ENCODE data around the gene RPS6KA1.

The RPS6KA1 gene

DNA sequence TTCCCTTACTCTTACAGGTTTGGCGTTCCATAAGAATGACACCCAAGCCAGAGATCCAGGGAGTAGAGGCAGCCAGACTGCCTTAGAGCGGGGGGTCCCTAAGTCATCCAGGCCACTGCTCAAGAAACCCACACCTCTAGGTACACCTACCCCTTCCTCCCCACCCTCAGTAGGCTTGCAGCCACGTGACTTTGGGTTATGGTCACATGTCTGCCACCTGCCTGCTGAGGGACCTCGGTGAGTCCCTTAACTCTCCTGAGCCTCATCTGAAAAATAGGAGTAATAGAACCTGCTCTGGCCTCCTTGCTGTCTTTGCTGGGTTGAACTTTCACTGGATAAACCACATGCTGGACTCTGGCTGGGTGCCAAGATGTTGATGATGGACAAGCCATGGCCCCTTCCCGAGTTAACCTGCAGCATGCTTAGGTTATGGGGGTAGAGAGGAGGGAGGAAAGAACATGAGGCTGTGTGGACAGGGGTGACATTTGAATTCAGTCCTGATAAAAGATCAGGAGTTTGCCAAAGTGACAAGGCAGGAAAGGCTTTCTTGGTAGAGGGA lies 4.5 kb downstream of the RPS6KA1 start:
- DNase-seq, result no peak

DNA sequence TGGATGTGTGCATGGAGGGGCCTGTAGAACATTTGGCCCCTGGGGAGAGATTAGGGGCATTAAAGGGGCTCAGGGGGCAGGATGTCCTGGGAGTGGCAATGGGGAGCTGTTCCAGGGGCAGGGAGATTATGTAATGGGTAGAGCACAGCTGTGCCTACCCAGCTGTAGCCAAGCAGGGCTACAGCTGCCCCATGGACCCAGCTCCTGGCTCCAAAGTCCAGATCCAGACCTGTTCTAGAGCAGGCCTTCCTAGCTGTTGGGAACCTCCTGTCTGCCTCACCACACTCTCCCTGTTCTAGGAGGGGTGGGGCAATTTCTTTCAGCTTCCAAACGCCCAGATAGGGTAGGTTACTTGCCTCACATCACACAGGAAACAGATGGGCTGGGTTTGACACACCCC lies 5.6 kb downstream of the RPS6KA1 start:
- DNase-seq, result no peak

DNA sequence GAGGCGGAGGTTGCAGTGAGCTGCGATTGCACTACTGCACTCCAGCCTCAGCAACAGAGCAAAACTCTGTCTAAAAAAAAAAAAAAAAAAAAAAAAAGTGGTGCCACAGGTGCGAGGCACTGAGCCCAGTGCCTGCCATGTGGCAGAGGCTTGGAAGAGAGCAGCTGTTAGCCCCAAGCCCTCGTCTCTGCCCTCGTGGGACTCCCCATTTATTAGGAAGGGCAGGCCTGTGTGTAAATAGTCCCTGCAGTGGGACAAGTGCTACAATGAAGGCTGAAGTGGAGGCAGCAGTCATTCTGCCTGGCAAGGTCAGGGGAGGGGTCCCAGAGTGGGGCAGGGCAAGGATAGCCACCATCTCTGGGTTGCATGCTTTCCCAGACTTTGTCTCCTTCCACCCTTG lies 6.5 kb downstream of the RPS6KA1 start:
- DNase-seq, result no peak

DNA sequence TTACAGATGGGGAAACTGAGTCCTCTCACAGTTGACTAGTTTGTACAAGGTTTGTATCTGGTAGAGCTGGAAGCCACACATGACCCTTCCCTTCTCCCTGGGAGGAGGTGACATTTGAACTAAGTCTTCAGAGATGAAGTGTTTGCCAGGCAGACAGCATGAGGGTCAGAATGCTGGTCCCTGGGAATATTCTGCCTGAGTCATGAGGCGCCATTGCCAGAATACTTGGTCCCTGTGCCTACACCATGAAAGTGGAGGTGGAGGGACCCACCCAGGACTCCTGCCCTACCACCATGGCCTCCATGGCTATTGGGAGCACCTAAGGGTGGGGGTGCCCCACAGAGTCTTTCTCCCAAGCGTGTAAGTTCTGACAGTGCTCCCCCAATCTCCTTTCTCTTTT lies 7.0 kb downstream of the RPS6KA1 start:
- no peak for DNase-seq

DNA sequence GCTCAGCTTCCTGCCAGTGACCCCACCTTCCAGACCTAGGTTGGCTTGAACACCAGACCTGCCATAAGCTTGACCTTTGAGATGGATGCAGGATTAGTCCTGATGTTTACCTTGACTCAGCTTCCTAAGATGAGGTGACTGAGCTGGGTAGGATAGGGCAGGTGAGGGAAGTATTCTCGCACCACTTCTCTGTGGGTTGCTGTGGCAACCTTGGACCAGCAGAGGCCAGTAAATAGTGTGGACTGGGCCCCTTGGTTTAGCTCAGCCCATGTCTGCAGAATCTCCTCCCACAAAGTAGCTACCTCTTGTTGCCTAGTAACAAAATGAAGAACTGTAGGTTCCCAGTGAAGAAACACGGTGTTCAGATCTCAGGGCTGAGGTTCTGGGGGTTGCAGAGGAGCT lies 8.4 kb downstream of the RPS6KA1 start:
- no peak for DNase-seq

DNA sequence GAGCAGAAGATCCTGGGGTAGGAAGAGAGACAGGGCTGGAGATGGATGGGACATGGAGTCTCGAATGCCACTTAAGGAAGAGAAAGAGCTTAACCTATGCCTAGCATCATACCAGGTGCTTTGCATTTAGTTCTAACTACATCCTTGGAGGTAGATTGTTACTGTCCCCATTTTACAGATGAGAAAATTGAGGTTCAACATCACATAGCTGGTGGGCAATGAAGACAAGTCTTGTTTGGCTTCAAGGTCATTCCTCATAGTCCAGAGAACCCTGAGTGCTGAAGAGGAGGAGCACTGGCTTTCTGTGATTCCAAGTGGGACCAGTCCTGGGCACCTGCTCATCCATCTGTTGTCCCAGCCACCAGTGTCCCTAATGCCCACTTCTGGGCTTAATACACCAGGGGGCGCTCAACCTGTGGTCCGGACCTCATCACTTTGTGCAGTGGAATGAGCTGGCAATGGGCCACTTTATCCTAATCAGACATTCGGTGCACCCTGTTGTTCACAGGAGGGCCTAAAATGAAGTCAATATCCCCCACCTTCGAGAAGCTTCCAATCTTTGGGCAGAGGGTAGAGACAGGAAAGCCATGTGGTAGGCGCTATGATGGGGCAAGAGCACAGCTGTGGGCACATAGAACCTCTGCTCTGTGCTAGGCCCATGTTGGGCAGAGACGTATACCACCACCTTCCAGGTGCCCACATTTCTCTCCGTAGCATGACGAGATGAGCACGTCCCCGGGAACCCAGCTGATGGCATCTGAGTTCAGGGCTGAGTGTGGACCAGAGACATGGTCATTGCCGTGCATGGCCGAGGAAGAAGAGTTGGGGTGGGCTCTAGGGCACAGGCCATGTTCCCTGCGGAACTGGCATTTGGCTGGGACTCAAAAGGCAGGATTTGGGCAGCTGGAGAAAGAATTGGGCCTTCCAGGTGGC lies 9.2 kb downstream of the RPS6KA1 start:
- peak; percentile 46 for DNase-seq

DNA sequence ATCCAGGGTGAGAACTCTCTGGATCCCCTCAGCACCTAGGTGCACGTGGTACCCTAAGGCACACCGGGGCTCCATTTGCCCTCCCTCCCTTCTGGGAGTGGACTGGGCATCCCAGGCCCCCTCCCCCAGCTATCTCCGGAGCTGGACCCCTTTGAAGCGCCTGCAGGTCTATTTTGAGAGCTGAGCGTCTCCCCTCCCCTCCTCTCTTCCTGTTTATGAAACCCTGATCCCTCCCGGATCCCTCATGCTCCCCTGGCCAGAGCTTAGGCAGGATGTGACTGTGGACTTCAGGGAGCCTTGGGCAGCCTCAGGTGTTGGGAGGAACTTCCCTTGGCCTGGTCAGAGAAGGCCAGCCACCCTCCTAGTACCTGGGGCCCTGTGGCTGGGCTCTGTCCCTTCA lies 10.2 kb downstream of the RPS6KA1 start:
- no peak for DNase-seq

DNA sequence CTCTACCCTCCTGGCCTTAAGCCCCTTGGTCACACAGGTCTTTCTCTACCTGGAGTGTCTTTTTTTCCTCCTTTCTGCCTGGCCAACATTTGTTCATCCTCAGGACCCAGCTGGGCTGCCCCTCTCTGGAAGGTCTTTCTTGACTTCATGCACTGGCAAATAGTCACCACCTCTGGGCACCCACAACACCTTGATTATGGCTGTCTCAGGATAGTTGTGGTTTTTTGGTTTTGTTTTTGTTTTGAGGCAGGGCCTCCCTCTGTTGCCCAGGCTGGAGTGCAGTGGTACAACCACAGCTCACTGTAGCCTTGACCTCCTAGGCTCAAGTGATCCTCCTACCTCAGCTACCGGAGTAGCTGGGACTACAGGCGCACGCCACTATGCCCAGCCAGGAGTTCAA lies 10.8 kb downstream of the RPS6KA1 start:
- no peak for DNase-seq

DNA sequence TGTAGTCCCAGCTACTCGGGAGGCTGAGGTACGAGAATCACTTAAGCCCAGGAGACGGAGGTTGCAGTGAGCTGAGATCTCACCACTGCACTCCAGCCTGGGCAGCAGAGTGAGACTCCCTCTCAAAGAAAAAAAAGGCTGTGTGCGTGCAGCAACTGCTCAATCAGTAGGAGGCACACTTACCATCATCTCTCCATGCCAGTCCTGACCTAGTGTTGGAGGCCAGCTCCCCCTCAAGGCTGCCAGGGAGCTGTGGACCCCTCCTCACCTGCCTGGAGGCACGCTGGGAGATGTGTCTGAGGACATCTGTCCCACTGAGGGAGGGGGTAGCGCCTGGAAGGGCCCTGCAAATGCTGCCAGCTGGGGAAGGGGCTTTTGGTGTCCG lies 11.9 kb downstream of the RPS6KA1 start:
- DNase-seq, result no peak

DNA sequence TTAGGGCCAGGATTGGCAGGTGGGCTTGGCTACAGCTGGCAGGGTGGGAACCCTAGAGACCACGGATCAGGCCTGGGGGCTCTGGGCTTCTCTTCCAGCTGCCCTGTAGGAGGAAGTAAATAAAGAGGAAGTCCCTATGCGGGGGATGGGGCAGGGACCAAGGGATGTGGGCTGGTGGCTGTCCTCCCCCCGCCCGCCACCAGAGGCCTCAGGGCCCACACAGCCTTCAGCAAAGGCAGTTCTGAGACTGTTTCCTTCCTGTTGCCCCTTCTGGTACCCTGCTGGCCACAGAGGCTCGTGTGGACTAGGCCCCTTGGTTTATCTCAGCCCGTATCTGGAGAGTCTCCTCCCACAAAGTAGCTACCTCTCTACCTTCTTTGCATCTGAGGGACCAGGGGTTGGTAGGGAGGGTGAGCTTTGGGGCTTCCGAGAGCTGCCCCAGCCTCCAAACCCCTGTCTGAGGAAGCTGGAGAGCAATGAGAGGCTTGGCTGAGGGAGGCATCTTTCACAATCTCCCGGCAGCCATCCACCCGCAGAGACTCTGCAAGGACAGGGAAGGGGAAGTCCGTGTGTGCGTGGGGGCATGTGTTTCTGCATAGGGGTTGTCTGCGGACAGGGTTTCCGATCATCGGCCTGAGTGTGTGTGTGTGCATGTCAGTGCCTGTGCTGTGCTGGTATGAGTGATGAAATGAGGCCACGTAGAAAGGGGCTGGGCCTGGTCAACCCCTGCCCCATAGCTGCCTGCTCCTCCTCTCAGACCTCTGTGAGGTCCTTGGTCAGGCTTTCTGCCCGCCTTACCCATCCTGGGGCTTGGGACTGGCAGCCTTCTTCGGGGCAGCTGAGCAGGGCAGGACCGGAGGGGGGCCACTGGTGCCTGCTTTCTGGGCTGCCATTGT lies 12.5 kb downstream of the RPS6KA1 start:
- DNase-seq, result peak; percentile 79

DNA sequence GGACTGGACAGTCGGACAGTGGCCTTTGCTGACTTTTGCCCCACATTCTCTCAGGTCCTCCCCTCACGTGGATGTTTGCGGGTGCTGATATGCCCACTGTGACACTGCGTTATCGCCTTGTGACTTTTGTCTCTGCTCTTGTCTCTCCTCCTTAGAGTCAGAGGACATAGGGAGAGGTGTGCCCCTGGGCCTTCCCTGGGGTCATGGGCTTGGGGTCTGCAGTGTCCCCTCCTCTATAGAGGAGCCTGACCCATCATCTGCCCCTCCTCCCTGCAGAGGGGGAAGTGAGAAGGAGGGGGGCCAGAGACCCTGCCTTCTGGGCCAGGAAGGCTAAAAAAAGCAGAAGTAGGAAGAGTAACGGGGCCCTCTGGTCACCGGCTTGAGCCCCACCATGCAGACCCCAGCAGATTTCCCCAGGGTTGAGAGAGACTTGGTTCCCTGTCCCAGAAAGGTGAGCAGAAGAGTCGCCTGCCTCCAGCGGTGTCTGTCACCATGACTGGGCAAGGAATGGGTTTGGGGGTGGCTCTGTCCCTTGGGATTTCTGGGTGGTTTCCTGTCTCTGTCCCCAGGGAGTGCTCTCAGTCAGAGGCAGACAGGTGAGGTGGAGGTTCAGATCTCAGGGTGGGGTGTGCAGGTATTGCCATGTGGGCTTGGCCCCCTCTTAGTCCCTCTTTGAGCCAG lies 13.3 kb downstream of the RPS6KA1 start:
- DNase-seq, result no peak

DNA sequence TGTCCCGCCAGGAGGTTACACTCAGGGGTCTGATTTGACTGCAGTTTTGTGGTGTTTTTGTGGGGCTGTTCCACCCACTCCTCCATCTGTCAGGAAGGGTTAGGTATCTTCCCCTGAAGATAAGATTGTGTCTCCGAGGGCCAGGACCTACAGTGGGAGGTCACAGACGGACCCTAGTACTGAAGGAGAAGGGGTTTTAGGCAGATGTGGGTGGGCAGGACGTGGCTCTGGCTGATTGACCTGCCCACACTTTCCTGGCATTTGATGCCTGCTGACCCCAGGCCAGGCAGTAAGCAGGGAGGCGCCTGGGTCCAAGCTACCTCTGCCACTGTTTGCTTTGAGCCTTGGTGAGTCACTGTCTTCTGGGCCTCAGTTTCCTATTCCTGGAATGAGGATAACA lies 13.9 kb downstream of the RPS6KA1 start:
- DNase-seq, result no peak

DNA sequence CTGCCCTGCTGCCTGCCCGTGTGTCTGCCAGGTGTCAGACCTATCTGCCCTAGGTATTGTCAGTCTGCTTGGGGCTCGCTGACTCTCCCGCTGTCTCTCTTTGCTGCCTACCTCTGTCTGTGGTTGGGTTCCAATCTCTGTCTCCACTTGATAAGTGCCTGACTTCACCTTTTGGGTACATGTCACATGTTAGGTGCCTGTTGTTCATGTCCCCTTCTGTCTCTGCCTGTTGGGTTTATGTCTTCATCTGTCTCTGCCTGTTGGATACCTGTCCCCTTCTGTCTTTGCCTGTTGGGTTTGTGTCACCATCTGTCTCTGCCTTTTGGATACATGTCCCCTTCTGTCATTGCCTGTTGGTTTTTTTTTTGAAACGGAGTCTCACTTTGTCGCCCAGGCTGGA lies 14.6 kb downstream of the RPS6KA1 start:
- DNase-seq, result no peak

DNA sequence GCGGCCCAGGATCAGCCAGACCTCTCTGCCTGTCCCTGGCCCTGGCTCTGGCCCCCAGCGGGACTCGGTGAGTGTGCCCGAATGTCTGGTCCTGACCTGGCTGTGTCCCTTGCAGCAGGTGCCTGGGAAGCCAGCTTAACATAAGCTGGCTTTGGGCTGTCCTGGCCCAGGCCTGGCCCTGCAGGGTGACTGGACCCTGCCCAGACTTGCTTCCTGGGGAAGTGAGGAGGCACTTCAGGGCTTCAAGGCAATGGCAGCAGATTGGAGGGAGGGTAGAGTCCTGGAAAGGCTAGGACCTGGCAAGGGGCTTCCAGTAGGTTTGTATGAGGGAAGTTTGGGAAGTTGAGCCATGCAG lies 16.4 kb downstream of the RPS6KA1 start:
- DNase-seq, result no peak

DNA sequence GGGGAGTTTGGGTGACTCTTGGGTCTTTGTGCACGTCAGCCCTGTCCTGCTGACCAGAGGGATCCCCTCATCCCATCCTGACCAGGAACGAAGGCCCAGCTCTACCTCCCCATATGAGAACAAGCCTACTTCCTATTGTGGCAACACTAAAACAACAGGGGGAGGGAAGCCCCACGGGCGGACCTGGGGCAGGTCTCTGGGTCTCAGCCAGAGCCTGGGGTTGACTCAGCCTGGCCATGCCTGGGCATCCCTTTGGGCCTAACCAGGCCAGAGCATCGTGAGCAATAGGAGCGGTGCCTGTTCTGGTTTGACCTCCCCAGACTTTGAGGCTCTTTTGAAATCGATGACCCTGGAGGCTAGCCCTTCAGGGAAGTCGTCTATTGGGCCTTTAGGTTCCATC lies 16.8 kb downstream of the RPS6KA1 start:
- no peak for DNase-seq

DNA sequence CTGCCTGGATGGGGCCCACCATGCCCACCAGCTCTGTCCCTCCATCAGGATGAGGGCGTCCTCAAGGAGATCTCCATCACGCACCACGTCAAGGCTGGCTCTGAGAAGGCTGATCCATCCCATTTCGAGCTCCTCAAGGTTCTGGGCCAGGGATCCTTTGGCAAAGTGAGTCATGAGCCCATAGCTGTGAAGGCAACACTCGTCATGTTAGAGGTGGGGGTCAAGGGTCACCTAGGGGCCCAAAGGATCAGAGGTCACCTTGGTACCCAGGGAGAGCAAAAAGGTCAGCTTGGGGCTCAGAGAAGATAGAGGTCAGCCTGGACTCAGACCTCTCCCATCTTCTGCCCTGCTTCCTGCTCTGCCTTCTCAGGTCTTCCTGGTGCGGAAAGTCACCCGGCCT lies 17.3 kb downstream of the RPS6KA1 start:
- DNase-seq, result no peak

DNA sequence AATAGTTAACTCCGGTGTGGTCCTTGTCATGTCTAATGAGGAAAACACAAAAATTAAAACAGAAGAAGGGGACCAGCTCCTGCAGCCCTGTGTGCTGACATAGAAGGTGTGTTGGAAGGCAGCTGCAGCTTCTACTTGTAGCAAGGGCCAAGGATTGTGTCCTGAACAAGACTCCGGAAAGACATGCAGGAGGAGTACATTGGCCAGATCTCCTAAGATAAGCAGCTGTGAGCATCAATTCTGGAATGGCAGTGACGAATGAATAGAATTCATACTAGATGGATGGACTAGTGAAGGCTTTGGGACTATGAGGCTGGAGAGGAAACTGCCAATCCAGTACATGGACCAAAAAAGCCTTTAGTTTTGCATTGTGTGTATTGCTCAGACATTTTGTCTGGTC lies 19.3 kb downstream of the RPS6KA1 start:
- no peak for DNase-seq

DNA sequence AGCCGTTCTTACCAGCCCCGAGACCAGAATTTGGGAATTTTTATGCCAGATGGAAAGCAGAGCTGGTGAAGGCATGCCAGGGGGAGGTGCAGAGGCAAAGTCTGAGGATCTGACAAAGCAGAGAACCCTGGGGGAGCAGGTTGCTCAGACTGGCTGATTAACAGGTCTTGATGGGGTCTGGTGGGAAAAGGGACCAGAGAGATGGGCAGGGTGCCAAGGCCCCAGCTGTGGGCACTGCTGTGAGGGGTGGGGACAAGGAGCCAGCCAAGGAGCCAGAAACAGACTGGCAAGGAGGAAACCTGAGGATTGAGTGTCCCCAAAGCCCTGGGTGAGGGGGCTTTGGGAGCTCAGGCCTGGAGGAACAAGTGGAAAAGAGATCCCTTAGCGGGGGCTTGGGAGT lies 21.4 kb downstream of the RPS6KA1 start:
- DNase-seq, result no peak

DNA sequence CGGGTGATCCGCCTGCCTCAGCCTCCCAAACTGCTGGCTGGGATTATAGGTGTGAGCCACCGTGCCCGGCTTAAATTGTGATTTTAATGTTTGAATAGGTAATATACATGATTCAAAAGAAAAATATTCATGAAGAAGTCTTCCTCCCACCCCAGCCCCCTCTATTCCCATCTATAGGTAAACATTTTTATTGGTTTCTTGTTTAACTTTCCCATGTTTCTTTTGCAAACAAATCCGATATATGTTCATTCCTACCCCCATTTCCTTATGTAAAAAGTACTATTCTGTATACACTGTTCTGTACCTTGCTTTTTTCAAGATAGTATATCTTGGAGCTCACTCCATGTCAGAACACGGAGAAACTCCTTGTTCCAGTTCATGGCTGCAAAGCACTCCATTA lies 23.2 kb downstream of the RPS6KA1 start:
- no peak for DNase-seq

DNA sequence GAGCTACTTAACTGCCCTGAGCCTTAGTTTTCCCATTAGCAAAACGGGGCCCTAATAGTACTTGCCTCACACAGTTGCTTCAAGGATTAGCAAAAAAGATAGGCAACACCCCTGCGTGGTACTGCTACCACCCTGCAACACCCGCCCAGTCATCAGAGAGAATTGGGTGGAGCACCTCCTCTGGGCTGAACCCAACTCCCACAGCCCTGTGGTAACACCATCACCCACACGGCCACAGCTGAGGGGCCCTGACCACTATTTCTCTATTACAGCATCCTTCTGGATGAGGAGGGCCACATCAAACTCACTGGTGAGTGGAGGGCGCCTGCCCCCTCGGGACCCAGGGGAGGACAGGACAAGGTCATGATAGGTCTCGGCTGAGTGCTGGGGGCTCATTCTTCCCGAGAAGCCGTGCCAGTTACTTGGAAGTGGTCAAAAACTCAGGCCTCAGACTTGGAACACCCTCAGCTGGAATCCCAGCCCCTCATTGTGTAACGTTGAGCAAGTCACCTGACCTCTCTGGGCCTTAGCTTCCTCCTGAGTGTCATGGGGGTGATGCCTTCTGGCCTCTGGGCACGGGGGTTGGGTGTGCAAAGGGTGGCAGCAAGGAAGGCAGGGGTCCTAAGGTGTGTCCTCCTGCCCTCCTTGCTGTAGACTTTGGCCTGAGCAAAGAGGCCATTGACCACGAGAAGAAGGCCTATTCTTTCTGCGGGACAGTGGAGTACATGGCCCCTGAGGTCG lies 24.6 kb downstream of the RPS6KA1 start:
- DNase-seq, result no peak

DNA sequence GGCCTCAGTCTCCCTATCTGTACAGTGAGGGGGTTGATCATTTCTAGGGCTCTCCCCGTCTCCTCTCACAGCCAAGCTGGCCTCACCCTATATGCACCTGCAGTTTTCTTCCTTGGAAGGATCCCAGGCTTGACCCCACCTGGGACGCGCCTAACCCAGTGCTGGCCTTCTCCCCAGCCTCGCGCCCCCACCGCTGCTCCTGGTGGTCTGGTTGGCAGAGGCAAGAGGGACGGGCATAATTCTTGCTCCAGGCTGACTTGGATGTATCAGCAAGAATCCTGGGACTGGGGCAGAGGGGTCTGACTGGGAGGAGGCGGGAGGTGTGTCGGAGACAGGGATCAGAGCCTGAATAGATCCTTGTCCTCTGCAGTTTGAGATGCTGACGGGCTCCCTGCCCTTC lies 25.2 kb downstream of the RPS6KA1 start:
- DNase-seq, result no peak

DNA sequence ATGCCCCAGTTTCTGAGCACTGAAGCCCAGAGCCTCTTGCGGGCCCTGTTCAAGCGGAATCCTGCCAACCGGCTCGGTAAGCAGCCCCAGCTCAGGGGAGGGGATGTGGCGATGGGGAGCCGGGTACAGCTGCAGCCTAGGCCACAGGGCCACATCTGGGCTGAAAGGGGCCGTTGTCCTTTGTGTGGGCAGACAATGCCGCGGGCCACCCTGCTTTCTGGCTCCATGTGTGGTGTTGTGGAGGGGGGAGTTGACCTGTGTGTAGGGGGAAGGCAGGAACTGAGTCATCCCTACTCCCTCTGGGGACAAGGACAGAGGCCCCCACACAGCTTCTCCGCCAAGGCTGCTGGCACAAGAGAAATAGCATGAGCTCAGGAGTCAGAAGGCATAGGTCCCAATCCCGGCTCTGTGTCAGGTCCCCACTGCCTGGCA lies 26.0 kb downstream of the RPS6KA1 start:
- DNase-seq, result no peak

Measured in activated CD4-positive, CD25-positive, alpha-beta regulatory T cell treated with anti-CD3 and anti-CD28 coated beads, Interleukin-2, amount 50 U/mL, for 72 hours (primary cell).